ENCODE data around the gene ZSWIM1.
A peak's percentile ranks its signal among the peaks of the same experiment; 100 is the strongest.

The ZSWIM1 gene

GRCh38 chr20:45880988-45881788 is at the start of gene ZSWIM1:
TSS of gene ZSWIM1 (plus strand) at chr20:45881227. CDS start at chr20:45882593, 1,366 bp downstream.
- peak; percentile 100 for DNase-seq

- DNase-seq, result no peak
These were observed 48.4 kb upstream of the ZSWIM1 start for GRCh38 chr20:45832619-45833018.

- DNase-seq, result peak; percentile 78
These were observed 47.8 kb upstream of the ZSWIM1 start, which contains the start of gene SNX21 for GRCh38 chr20:45833030-45833882. TSS of gene SNX21 (plus strand) at chr20:45833799. CDS start at chr20:45833920, 121 bp downstream.

GRCh38 chr20:45833883-45834796 is 46.9 kb upstream of the ZSWIM1 start:
- peak; percentile 72 for DNase-seq

- DNase-seq, result no peak
These were observed 46.2 kb upstream of the ZSWIM1 start for GRCh38 chr20:45834797-45835161.

GRCh38 chr20:45835329-45835765 is 45.7 kb upstream of the ZSWIM1 start:
- no peak for DNase-seq

- DNase-seq, result no peak
These were observed 45.2 kb upstream of the ZSWIM1 start for GRCh38 chr20:45835825-45836224.

- DNase-seq, result peak; percentile 62
These were observed 44.2 kb upstream of the ZSWIM1 start for GRCh38 chr20:45836841-45837240.

GRCh38 chr20:45840700-45841198 is 40.3 kb upstream of the ZSWIM1 start:
- DNase-seq, result no peak

- DNase-seq, result no peak
These were observed 39.5 kb upstream of the ZSWIM1 start for GRCh38 chr20:45841407-45842129.

- no peak for DNase-seq
These were observed 38.7 kb upstream of the ZSWIM1 start for GRCh38 chr20:45842169-45842812.

GRCh38 chr20:45843506-45843905 is 37.5 kb upstream of the ZSWIM1 start:
- no peak for DNase-seq

- DNase-seq, result no peak
These were observed 35.6 kb upstream of the ZSWIM1 start for GRCh38 chr20:45845452-45845851.

GRCh38 chr20:45848421-45848820 is 32.6 kb upstream of the ZSWIM1 start:
- no peak for DNase-seq

GRCh38 chr20:45848969-45849582 is 32.0 kb upstream of the ZSWIM1 start:
- DNase-seq, result no peak

- no peak for DNase-seq
These were observed 30.8 kb upstream of the ZSWIM1 start for GRCh38 chr20:45850238-45850637.

- no peak for DNase-seq
These were observed 30.1 kb upstream of the ZSWIM1 start for GRCh38 chr20:45850926-45851325.

- DNase-seq, result no peak
These were observed 29.5 kb upstream of the ZSWIM1 start for GRCh38 chr20:45851501-45851900.

GRCh38 chr20:45852326-45852725 is 28.7 kb upstream of the ZSWIM1 start:
- no peak for DNase-seq

- no peak for DNase-seq
These were observed 27.5 kb upstream of the ZSWIM1 start for GRCh38 chr20:45853484-45853883.
